GM21381 (cell line): ENCODE results near the gene NECTIN1.

Experiments
- ATAC-seq: cut with Tn5 transposase; IDR thresholded peaks from one replicate; pipeline ENCODE4 v1.9.1; 2021; ENCODE audit warnings: mild to moderate bottlenecking, moderate library complexity; ENCODE audit not compliant: unreplicated experiment

NECTIN1 gene

GRCh38 chr11:119756169-119756865, 27.3 kb upstream of the NECTIN1 start:
- no peak for ATAC-seq

- ATAC-seq: no peak
Observed at GRCh38 chr11:119755356-119756071, 26.5 kb upstream of the NECTIN1 start.

- no peak for ATAC-seq
Observed at GRCh38 chr11:119754656-119755355, 25.8 kb upstream of the NECTIN1 start.

- ATAC-seq: no peak
Observed at GRCh38 chr11:119754199-119754598, 25.2 kb upstream of the NECTIN1 start.

GRCh38 chr11:119752946-119753345, 23.9 kb upstream of the NECTIN1 start:
- ATAC-seq: no peak

GRCh38 chr11:119752345-119752871, 23.4 kb upstream of the NECTIN1 start:
- ATAC-seq: peak; percentile 39

- ATAC-seq: no peak
Observed at GRCh38 chr11:119750056-119750455, 21.1 kb upstream of the NECTIN1 start.

- no peak for ATAC-seq
Observed at GRCh38 chr11:119749006-119749565, 20.1 kb upstream of the NECTIN1 start.

- ATAC-seq: no peak
Observed at GRCh38 chr11:119747868-119748660, 19.1 kb upstream of the NECTIN1 start.

GRCh38 chr11:119745776-119746535, 17.0 kb upstream of the NECTIN1 start:
- ATAC-seq: no peak

GRCh38 chr11:119745112-119745511, 16.1 kb upstream of the NECTIN1 start:
- ATAC-seq: no peak

GRCh38 chr11:119744577-119744976, 15.6 kb upstream of the NECTIN1 start:
- no peak for ATAC-seq

- ATAC-seq: no peak
Observed at GRCh38 chr11:119743006-119743405, 14.0 kb upstream of the NECTIN1 start.

GRCh38 chr11:119742263-119742861, 13.4 kb upstream of the NECTIN1 start:
- ATAC-seq: no peak

- no peak for ATAC-seq
Observed at GRCh38 chr11:119741369-119742262, 12.6 kb upstream of the NECTIN1 start.

GRCh38 chr11:119739975-119740374, 11.0 kb upstream of the NECTIN1 start:
- ATAC-seq: no peak

- ATAC-seq: no peak
Observed at GRCh38 chr11:119739021-119739703, 10.2 kb upstream of the NECTIN1 start.

GRCh38 chr11:119738059-119738439, 9.0 kb upstream of the NECTIN1 start:
- no peak for ATAC-seq
